K562 (cell line): ENCODE measurements around the gene B4GALT5. TPM values are rescaled to one million over a fixed set of nuclear protein-coding genes. Genes with fewer than 3 reads are reported as not detected.

ENCODE experiments used
- ATAC-seq: fragments of 200-7000 bp; cut with Tn5 transposase; 3 replicates; pipeline ENCODE4 v1.9.1; 2020; ENCODE audit warnings: moderate library complexity
- BruUV-seq: library from RNA; stranded (reverse); fragments of 400-500 nt; replicated peaks from 2 replicates; lab custom pipeline; 2021; lab: Mats Ljungman, UMichigan
- CTCF ChIA-PET: fragments of 300-600 bp; formaldehyde crosslinking; extraction: SDS; loops from one replicate; lab custom pipeline; 2021; ENCODE audit warnings: low intra/inter-chr PET ratio; lab: Yijun Ruan, JAX
- POLR2A ChIA-PET: fragments of 300-600, 350-650 bp; sonication (Branson Sonifier 250); formaldehyde crosslinking; extraction: SDS; loops from one replicate; lab custom pipeline; 2021; ENCODE audit warnings: antibody characterized with exemption, inconsistent platforms; lab: Yijun Ruan, JAX
- DNase-seq, 4 experiments: peaks; one replicate each; pipeline versions ENCODE4 v3.0.0 to v3.0.0-alpha.2; 2011 to 2018; ENCODE audit warnings: low spot score in 3 of 4, mixed read lengths in 3 of 4; ENCODE audit errors: extremely low read depth in 1 of 4
- FAIRE-seq: peaks from 2 replicates; lab custom pipeline; 2011; peaks lifted over from hg19 to GRCh38; lab: Jason Lieb, UNC
- H2AFZ ChIP-seq: 2 replicates; pipeline ENCODE4 v1.6.0; 2011; ENCODE audit warnings: low read depth, low read length, control low read depth, inconsistent platforms
- H3K27ac ChIP-seq: fragments of 200-600 bp; 3 replicates; pipeline ENCODE4 v1.8.0; 2011; ENCODE audit warnings: low read depth, mild to moderate bottlenecking, control low read depth, inconsistent platforms, low read length, moderate library complexity, mixed read lengths; ENCODE audit errors: extremely low read depth
- H3K27me3 ChIP-seq, 2 experiments: fragments of 300-600 bp in 1 of 2; 2 replicates in 1 of 2; 3 replicates in 1 of 2; pipeline versions ENCODE4 v1.6.0 to v1.8.0; 2011; ENCODE audit warnings: inconsistent platforms in 2 of 2, low read length in 2 of 2, mild to moderate bottlenecking in 1 of 2, mixed read lengths in 1 of 2, moderate library complexity in 1 of 2; ENCODE audit not compliant: control insufficient read depth in 2 of 2, insufficient read depth in 2 of 2
- H3K36me3 ChIP-seq: fragments of 300-600 bp; 3 replicates; pipeline ENCODE4 v1.8.0; 2011; ENCODE audit warnings: mild to moderate bottlenecking, low read length, inconsistent platforms; ENCODE audit not compliant: control insufficient read depth, insufficient read depth
- H3K4me1 ChIP-seq, 2 experiments: fragments of 200-600 bp in 1 of 2; replicated peaks in 1 of 2; 2 replicates in 1 of 2; 3 replicates in 1 of 2; pipeline versions ENCODE4 v1.5.1 to v1.8.0; 2011; ENCODE audit warnings: inconsistent platforms in 2 of 2, low read length in 2 of 2, mild to moderate bottlenecking in 1 of 2, mixed read lengths in 1 of 2, moderate library complexity in 1 of 2; ENCODE audit not compliant: control insufficient read depth in 2 of 2, insufficient read depth in 2 of 2
- H3K4me2 ChIP-seq: 2 replicates; pipeline ENCODE4 v1.6.1; 2011; ENCODE audit warnings: low read length, control low read depth, inconsistent platforms, mixed read lengths; ENCODE audit not compliant: insufficient read depth
- H3K4me3 ChIP-seq: fragments of 200-600 bp; sonication (generic), shearing (Covaris generic); 2 replicates; pipeline ENCODE4 v1.5.1; 2016; ENCODE audit warnings: control low read depth, inconsistent platforms
- H3K79me2 ChIP-seq: fragments of 200-600 bp; 3 replicates; pipeline ENCODE4 v1.8.0; 2011; ENCODE audit warnings: low read length, inconsistent platforms; ENCODE audit not compliant: control insufficient read depth, insufficient read depth
- H3K9ac ChIP-seq, 2 experiments: 2 replicates each; pipeline versions ENCODE4 v1.6.0 to v1.6.1; 2011; ENCODE audit warnings: low read depth in 2 of 2, low read length in 2 of 2, control low read depth in 1 of 2, inconsistent platforms in 1 of 2, mild to moderate bottlenecking in 1 of 2, mixed read lengths in 1 of 2; ENCODE audit not compliant: insufficient read depth in 1 of 2
- H3K9me1 ChIP-seq: one replicate; pipeline ENCODE4 v1.6.0; 2011; ENCODE audit warnings: inconsistent platforms, mild to moderate bottlenecking, low read length, moderate library complexity; ENCODE audit not compliant: control insufficient read depth, insufficient read depth
- H3K9me3 ChIP-seq: replicated peaks from 2 replicates; pipeline ENCODE4 v1.5.1; 2011; ENCODE audit warnings: low read depth, low read length, inconsistent platforms; ENCODE audit not compliant: control insufficient read depth, insufficient read depth
- H4K20me1 ChIP-seq: replicated peaks from 2 replicates; pipeline ENCODE4 v1.6.1; 2011; ENCODE audit warnings: low read length, inconsistent platforms, mixed read lengths; ENCODE audit not compliant: control insufficient read depth, insufficient read depth
- CEBPB ChIP-seq: fragments of 450-650 bp; IDR thresholded peaks from 2 replicates; pipeline ENCODE4 v1.6.1; 2016; ENCODE audit warnings: missing genetic modification characterization, missing compliant biosample characterization
- KLF16 ChIP-seq: IDR thresholded peaks from 2 replicates; pipeline ENCODE4 v1.6.1; 2016; ENCODE audit warnings: antibody characterized with exemption
- MAFK ChIP-seq: IDR thresholded peaks from 2 replicates; pipeline ENCODE4 v1.6.1; 2011; ENCODE audit warnings: low read length, improper control_type of control experiment
- MYNN ChIP-seq, 2 experiments: sonication (generic); formaldehyde crosslinking in 1 of 2; IDR thresholded peaks; 2 replicates each; pipeline versions ENCODE4 v1.5.0 to v1.6.1; 2016 to 2020; ENCODE audit warnings: antibody characterized with exemption in 1 of 2, missing genetic modification reagents in 1 of 2
- NFIC ChIP-seq: fragments of 450-650 bp; IDR thresholded peaks from 2 replicates; pipeline ENCODE4 v1.6.1; 2017; ENCODE audit warnings: mild to moderate bottlenecking, inconsistent platforms
- POLR2A ChIP-seq: fragments of 450-650 bp; conservative IDR thresholded peaks from 2 replicates; pipeline ENCODE4 v1.6.1; 2016
- POLR2AphosphoS2 ChIP-seq: IDR thresholded peaks from 2 replicates; pipeline ENCODE4 v1.6.1; 2012; ENCODE audit warnings: low read length, improper control_type of control experiment
- SUPT5H ChIP-seq: fragments of 450-650 bp; IDR thresholded peaks from 2 replicates; pipeline ENCODE4 v1.6.1; 2016
- ZNF263 ChIP-seq: sonication (generic); formaldehyde crosslinking; IDR thresholded peaks from 2 replicates; pipeline ENCODE4 v1.8.0; 2022; ENCODE audit warnings: mild to moderate bottlenecking, missing genetic modification reagents, borderline replicate concordance
- WGBS: fragments of 100-300 bp; shearing (Covaris generic); methylation state at CpG from one replicate; pipeline ENCODE4 v1.1.6; 2016; ENCODE audit warnings: low coverage, mixed read lengths; ENCODE audit not compliant: insufficient coverage; ENCODE audit errors: missing lambda C conversion rate; 5-methylcytosine and 5-hydroxymethylcytosine counted together
- in situ Hi-C: fragments of 300-500 bp; cut with MboI; formaldehyde crosslinking; loops from 4 replicates; pipeline ENCODE4 v1.15.0; 2018; ENCODE audit warnings: inconsistent platforms, mixed read lengths
- intact Hi-C: fragments of 100-400 bp; cut with micrococcal nuclease; formaldehyde crosslinking; loops from 2 replicates; pipeline ENCODE4 v1.14.2; 2022
- polyA plus RNA-seq, 8 experiments: library from polyadenylated mRNA; depleted of rRNA in 4 of 8; stranded (reverse) in 5 of 8; unstranded in 3 of 8; fragments of >200 nt; fragmentation: Nextera tagmentation in 2 of 8; fragmentation: Illumina TruSeq in 1 of 8; extraction: Ambion mirVana in 2 of 8; extraction: Trizol in 1 of 8; gene quantifications; 2 replicates each; pipeline versions ENCODE4 v1.2.1 to v1.2.3, GENCODE V29; 2011 to 2014; ENCODE audit warnings: inconsistent platforms in 1 of 8, missing spikeins in 1 of 8
- total RNA-seq, 7 experiments: library from RNA; depleted of rRNA in 6 of 7; stranded (reverse); fragments of >200 nt in 6 of 7; fragmentation: Illumina TruSeq in 2 of 7; extraction: Trizol in 2 of 7; gene quantifications; 2 replicates each; pipeline versions ENCODE4 v1.2.1 to v1.2.3, GENCODE V29; 2011 to 2021; ENCODE audit warnings: low replicate concordance in 1 of 7
- TF ChIP-seq, protein P1 (sequence below): fragments of 250-450 bp; sonication (Bioruptor Pico); IDR thresholded peaks from 2 replicates; pipeline ENCODE4 v1.5.0; 2020; ENCODE audit warnings: mild to moderate bottlenecking, borderline replicate concordance
- TF ChIP-seq, protein P2 (sequence below), 2 experiments: IDR thresholded peaks; 2 replicates each; pipeline ENCODE4 v1.6.1; 2012; ENCODE audit warnings: improper control_type of control experiment in 2 of 2, low read depth in 2 of 2, low read length in 2 of 2, borderline replicate concordance in 1 of 2
- TF ChIP-seq, protein P3 (sequence below): fragments of 450-650 bp; IDR thresholded peaks from 2 replicates; pipeline ENCODE4 v1.6.1; 2016; ENCODE audit warnings: missing biosample characterization, missing genetic modification characterization
- TF ChIP-seq, protein P4 (sequence below): sonication (generic); formaldehyde crosslinking; IDR thresholded peaks from 2 replicates; pipeline ENCODE4 v1.8.1; 2023; ENCODE audit warnings: mild to moderate bottlenecking, missing genetic modification reagents, moderate library complexity

The B4GALT5 gene
- total and polyA plus RNA-seq, 9 of the 15 experiments (the other 6 are each of a cell fraction or from before 2014, with no cell fraction given), result 8.5 to 32.6 (median 23.4) TPM

DNA sequence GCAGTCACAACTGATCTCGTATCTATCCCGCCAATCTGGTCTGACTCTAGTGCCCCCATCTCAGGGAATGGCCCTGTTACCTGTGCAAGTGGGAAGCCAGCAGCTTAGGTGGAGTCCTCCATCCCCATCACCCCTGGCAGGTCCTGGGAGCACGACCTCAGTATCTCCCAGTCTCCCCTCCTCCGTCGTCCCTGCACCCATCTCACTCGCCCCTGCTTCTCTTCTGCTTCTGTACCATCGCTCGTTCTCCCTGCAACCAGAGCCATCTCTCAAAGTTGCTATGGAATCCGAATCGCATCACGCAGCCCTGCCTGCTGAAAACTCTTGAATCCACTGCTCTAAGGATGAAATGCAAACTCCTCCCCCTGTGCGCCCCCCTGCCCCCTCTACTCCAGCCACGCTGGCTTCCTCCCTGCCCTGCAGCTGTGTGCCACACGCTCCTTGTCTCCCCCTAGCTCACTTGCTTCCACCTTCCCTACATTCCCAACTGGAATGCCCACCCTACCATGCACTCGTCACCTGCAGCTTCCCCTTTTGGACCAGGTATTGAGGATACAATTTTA is 81.7 kb downstream of the B4GALT5 start:
- no peaks in the 10 kb centered on the region; a peak in 1 of 5 replicates for H3K27me3 ChIP-seq
- peak overlapping the region in 1 of 2 experiments; percentile 14; a peak in 2 of 4 replicates for H3K9ac ChIP-seq
- H3K4me3 ChIP-seq, result no peak overlapping the region
- no TSS peak for BruUV-seq
- peaks cover 6% of the 10 kb centered on the region for H4K20me1 ChIP-seq
- ATAC-seq (peak; percentile 23), FAIRE-seq (no peak), DNase-seq (no peak)
- no peak overlapping the region for H3K27ac ChIP-seq
- H3K9me3 ChIP-seq, result no peaks in the 10 kb centered on the region
- peaks cover 41% of the 10 kb centered on the region for H3K36me3 ChIP-seq
- in situ Hi-C loops, result no loop called here
- no peaks in the 10 kb centered on the region for H3K79me2 ChIP-seq
- TF ChIP-seq KLF16, result no peak
- TF ChIP-seq CEBPB (tag), result no peak
- TF ChIP-seq, protein P1, sequence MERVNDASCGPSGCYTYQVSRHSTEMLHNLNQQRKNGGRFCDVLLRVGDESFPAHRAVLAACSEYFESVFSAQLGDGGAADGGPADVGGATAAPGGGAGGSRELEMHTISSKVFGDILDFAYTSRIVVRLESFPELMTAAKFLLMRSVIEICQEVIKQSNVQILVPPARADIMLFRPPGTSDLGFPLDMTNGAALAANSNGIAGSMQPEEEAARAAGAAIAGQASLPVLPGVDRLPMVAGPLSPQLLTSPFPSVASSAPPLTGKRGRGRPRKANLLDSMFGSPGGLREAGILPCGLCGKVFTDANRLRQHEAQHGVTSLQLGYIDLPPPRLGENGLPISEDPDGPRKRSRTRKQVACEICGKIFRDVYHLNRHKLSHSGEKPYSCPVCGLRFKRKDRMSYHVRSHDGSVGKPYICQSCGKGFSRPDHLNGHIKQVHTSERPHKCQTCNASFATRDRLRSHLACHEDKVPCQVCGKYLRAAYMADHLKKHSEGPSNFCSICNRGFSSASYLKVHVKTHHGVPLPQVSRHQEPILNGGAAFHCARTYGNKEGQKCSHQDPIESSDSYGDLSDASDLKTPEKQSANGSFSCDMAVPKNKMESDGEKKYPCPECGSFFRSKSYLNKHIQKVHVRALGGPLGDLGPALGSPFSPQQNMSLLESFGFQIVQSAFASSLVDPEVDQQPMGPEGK (CRISPR knock-in tag), result no peak
- TF ChIP-seq, protein P2, sequence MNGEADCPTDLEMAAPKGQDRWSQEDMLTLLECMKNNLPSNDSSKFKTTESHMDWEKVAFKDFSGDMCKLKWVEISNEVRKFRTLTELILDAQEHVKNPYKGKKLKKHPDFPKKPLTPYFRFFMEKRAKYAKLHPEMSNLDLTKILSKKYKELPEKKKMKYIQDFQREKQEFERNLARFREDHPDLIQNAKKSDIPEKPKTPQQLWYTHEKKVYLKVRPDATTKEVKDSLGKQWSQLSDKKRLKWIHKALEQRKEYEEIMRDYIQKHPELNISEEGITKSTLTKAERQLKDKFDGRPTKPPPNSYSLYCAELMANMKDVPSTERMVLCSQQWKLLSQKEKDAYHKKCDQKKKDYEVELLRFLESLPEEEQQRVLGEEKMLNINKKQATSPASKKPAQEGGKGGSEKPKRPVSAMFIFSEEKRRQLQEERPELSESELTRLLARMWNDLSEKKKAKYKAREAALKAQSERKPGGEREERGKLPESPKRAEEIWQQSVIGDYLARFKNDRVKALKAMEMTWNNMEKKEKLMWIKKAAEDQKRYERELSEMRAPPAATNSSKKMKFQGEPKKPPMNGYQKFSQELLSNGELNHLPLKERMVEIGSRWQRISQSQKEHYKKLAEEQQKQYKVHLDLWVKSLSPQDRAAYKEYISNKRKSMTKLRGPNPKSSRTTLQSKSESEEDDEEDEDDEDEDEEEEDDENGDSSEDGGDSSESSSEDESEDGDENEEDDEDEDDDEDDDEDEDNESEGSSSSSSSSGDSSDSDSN (IDR thresholded peaks at IDR 0.05; ENCODE audit: borderline replicate concordance in 1 of 2, low read depth in 2 of 2, low read length in 2 of 2), result no peak
- TF ChIP-seq POLR2AphosphoS2, result peak; percentile 63
- TF ChIP-seq NFIC, result no peak
- TF ChIP-seq POLR2A, result peak; percentile 49; the same call in 1 of the 2 replicates
- TF ChIP-seq, protein P3, sequence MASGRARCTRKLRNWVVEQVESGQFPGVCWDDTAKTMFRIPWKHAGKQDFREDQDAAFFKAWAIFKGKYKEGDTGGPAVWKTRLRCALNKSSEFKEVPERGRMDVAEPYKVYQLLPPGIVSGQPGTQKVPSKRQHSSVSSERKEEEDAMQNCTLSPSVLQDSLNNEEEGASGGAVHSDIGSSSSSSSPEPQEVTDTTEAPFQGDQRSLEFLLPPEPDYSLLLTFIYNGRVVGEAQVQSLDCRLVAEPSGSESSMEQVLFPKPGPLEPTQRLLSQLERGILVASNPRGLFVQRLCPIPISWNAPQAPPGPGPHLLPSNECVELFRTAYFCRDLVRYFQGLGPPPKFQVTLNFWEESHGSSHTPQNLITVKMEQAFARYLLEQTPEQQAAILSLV, result no peak
- 0 out of 2 replicates have a peak, but pooled peaks have one; percentile 11 for TF ChIP-seq MYNN (IDR thresholded peaks at IDR 0.05)
- no peak for TF ChIP-seq MYNN (CRISPR knock-in tag; IDR thresholded peaks at IDR 0.05)
- 0 out of 2 replicates have a peak, but pooled peaks have one; percentile 6 for TF ChIP-seq ZNF263
- TF ChIP-seq MAFK, result no peak
- peak; percentile 51; the same call in 1 of the 2 replicates for TF ChIP-seq SUPT5H
- TF ChIP-seq, protein P4, sequence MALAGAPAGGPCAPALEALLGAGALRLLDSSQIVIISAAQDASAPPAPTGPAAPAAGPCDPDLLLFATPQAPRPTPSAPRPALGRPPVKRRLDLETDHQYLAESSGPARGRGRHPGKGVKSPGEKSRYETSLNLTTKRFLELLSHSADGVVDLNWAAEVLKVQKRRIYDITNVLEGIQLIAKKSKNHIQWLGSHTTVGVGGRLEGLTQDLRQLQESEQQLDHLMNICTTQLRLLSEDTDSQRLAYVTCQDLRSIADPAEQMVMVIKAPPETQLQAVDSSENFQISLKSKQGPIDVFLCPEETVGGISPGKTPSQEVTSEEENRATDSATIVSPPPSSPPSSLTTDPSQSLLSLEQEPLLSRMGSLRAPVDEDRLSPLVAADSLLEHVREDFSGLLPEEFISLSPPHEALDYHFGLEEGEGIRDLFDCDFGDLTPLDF (CRISPR knock-in tag), result no peak
- H3K9me1 ChIP-seq, result no peaks in the 10 kb centered on the region
- H3K4me2 ChIP-seq, result no peak overlapping the region
- no peak overlapping the region for H2AFZ ChIP-seq
- CTCF ChIA-PET, result no interaction called here
- intact Hi-C loops, result no loop called here
- POLR2A ChIA-PET, result interaction anchor here (0.5 to 1.0 kb wide), 2 partner anchors 11 to 93 kb away, joined by 3 to 4 read pairs; no protein-coding TSS in a partner anchor
- H3K4me1 ChIP-seq, result peaks cover 0 to 3% of the 10 kb centered on the region in 2 experiments; a peak in 1 of 5 replicates
- WGBS, result 61% methylated on average over 13 of the region's 15 CpGs
